DOHH2 (cell line): ENCODE data around the gene CLIC1.
A peak's percentile ranks its signal among the peaks of the same experiment; 100 is the strongest.

Experiments
- H3F3A ChIP-seq: fragments of 200-600 bp; sonication (generic), shearing (Covaris generic); 2 replicates; pipeline ENCODE4 v1.6.0; 2016; ENCODE audit warnings: antibody characterized with exemption, mild to moderate bottlenecking; ENCODE audit not compliant: control insufficient read depth, insufficient read depth
- H3K27ac ChIP-seq: fragments of 200-600 bp; sonication (generic); 2 replicates; pipeline ENCODE4 v1.5.1; 2014; ENCODE audit warnings: low read depth, mild to moderate bottlenecking, low read length, moderate library complexity
- H3K27me3 ChIP-seq: fragments of 200-600 bp; sonication (generic); 2 replicates; pipeline ENCODE4 v1.6.1; 2014; ENCODE audit warnings: mild to moderate bottlenecking, low read length, mixed read lengths; ENCODE audit not compliant: control insufficient read depth
- H3K36me3 ChIP-seq: fragments of 200-600 bp; sonication (generic); 2 replicates; pipeline ENCODE4 v1.6.1; 2014; ENCODE audit warnings: mild to moderate bottlenecking, low read length, moderate library complexity, mixed read lengths; ENCODE audit not compliant: control insufficient read depth
- H3K4me1 ChIP-seq: fragments of 200-600 bp; sonication (generic); 2 replicates; pipeline ENCODE4 v1.6.1; 2014; ENCODE audit warnings: mild to moderate bottlenecking, low read length, mixed read lengths; ENCODE audit not compliant: control insufficient read depth
- H3K4me2 ChIP-seq: fragments of 200-600 bp; sonication (generic); 2 replicates; pipeline ENCODE4 v1.6.0; 2014; ENCODE audit warnings: mild to moderate bottlenecking, low read length, moderate library complexity
- H3K4me3 ChIP-seq: fragments of 200-600 bp; sonication (generic); 2 replicates; pipeline ENCODE4 v1.5.1; 2014; ENCODE audit warnings: mild to moderate bottlenecking, low read length, mixed read lengths
- H3K79me2 ChIP-seq: fragments of 200-600 bp; sonication (generic); 2 replicates; pipeline ENCODE4 v1.6.1; 2014; ENCODE audit warnings: mild to moderate bottlenecking, low read length, mixed read lengths; ENCODE audit not compliant: control insufficient read depth
- H3K9me2 ChIP-seq: fragments of 200-600 bp; sonication (generic); replicated peaks from 2 replicates; pipeline ENCODE4 v1.6.1; 2014; ENCODE audit warnings: mild to moderate bottlenecking, low read length, mixed read lengths; ENCODE audit not compliant: control insufficient read depth
- H3K9me3 ChIP-seq: fragments of 200-600 bp; sonication (generic); 2 replicates; pipeline ENCODE4 v1.6.1; 2014; ENCODE audit warnings: antibody characterized with exemption, low read length, mixed read lengths; ENCODE audit not compliant: control insufficient read depth, insufficient read depth
- H4K20me1 ChIP-seq: fragments of 200-600 bp; sonication (generic); 2 replicates; pipeline ENCODE4 v1.6.0; 2014; ENCODE audit warnings: low read depth, mild to moderate bottlenecking, antibody characterized with exemption, low read length, moderate library complexity; ENCODE audit not compliant: control insufficient read depth, insufficient read depth
- CTCF ChIP-seq: fragments of 200-600 bp; sonication (generic); IDR thresholded peaks from one replicate; pipeline ENCODE4 v1.5.1; 2014; ENCODE audit warnings: antibody characterized with exemption, mild to moderate bottlenecking, low read depth, low read length; ENCODE audit not compliant: poor library complexity, severe bottlenecking
- EZH2phosphoT487 ChIP-seq: fragments of 200-600 bp; sonication (generic); IDR thresholded peaks from 2 replicates; pipeline ENCODE4 v1.6.1; 2017; ENCODE audit warnings: borderline replicate concordance, mild to moderate bottlenecking, antibody characterized with exemption, low read length, moderate library complexity, mixed read lengths

Gene CLIC1

GRCh38 chr6:31770860-31771259 is 34.5 kb upstream of the CLIC1 start:
- Histone ChIP-seq H3K27ac (no peak overlapping the region), H3K4me1 (peaks cover 4% of the 10 kb centered on the region; the same call in 1 of the 2 replicates), H3K27me3 (no peaks in the 10 kb centered on the region), H3K9me3 (no peaks in the 10 kb centered on the region), H3F3A (no peaks in the 10 kb centered on the region), H4K20me1 (no peaks in the 10 kb centered on the region), H3K4me3 (no peak overlapping the region), H3K9me2 (no peaks in the 10 kb centered on the region), H3K79me2 (no peaks in the 10 kb centered on the region), H3K4me2 (no peak overlapping the region), H3K36me3 (no peaks in the 10 kb centered on the region)
- no peak for TF ChIP-seq CTCF
- TF ChIP-seq EZH2phosphoT487: no peak

- TF ChIP-seq CTCF (peak; percentile 97), EZH2phosphoT487 (no peak)
- no peaks in the 10 kb centered on the region for H3K27me3 ChIP-seq
- H3K79me2 ChIP-seq: no peaks in the 10 kb centered on the region
- no peaks in the 10 kb centered on the region for H3K9me3 ChIP-seq
- H3K4me2 ChIP-seq: no peak overlapping the region
- no peaks in the 10 kb centered on the region for H3K36me3 ChIP-seq
- no peak overlapping the region for H3K4me3 ChIP-seq
- peaks cover 4% of the 10 kb centered on the region; the same call in 1 of the 2 replicates for H3K4me1 ChIP-seq
- no peaks in the 10 kb centered on the region for H3K9me2 ChIP-seq
- no peak overlapping the region for H3K27ac ChIP-seq
- H3F3A ChIP-seq: no peaks in the 10 kb centered on the region
- no peaks in the 10 kb centered on the region for H4K20me1 ChIP-seq
Observed at GRCh38 chr6:31769684-31770371, 33.5 kb upstream of the CLIC1 start.

- H3K9me3 ChIP-seq: no peaks in the 10 kb centered on the region
- H4K20me1 ChIP-seq: no peaks in the 10 kb centered on the region
- H3K4me3 ChIP-seq: no peak overlapping the region
- H3K9me2 ChIP-seq: no peaks in the 10 kb centered on the region
- peaks cover 4% of the 10 kb centered on the region; the same call in 1 of the 2 replicates for H3K4me1 ChIP-seq
- no peaks in the 10 kb centered on the region for H3K27me3 ChIP-seq
- H3K4me2 ChIP-seq: no peak overlapping the region
- H3K36me3 ChIP-seq: peaks cover 4% of the 10 kb centered on the region; the same call in 1 of the 2 replicates
- TF ChIP-seq CTCF (no peak), EZH2phosphoT487 (no peak)
- no peak overlapping the region for H3K27ac ChIP-seq
- no peaks in the 10 kb centered on the region for H3F3A ChIP-seq
- H3K79me2 ChIP-seq: no peaks in the 10 kb centered on the region
Observed at GRCh38 chr6:31768363-31769257, 32.3 kb upstream of the CLIC1 start.
